Measurements from ENCODE around the gene NUBPL. TPM values are rescaled to one million over a fixed set of nuclear protein-coding genes. Genes with fewer than 3 reads are reported as not detected.
"Not testable (repeated sequence)": the region's sequence is repeated elsewhere in the genome, so short reads cannot be mapped to it uniquely, and the experiment has no call there.

Gene NUBPL
- polyA plus RNA-seq, 1 of the 3 experiments (the other 2 are of a cell fraction), result 4.0 TPM

DNA sequence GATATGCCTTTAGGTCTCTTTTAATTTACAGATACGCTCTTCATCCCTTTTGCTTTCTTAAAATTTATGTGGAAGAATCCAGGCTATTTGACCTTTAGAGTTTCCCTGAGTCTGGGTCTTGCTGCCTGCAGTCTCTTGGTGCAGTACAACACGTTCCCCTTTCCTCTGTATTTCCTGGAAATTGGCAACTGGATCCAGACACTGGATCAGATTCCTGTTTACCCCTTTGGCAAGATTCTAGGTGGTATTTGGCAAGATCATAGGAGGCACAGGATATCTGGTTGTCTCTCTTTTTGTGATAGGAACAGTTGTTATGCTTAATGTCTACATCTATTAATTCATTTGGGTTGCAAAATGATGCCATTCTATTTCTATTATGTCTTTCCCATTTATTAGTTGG lies 328.1 kb downstream of the NUBPL start:
- H3K9ac ChIP-seq, result no peak overlapping the region
- no peaks in the 10 kb centered on the region for H3K9me2 ChIP-seq
- no peaks in the 10 kb centered on the region for H3K4me1 ChIP-seq (ENCODE audit: control insufficient read depth in 1 of 2, insufficient read depth in 2 of 2, low read depth in 1 of 2, low read length in 1 of 2)
- H3F3A ChIP-seq (replicated peaks; ENCODE audit: insufficient read depth), result peaks cover 3% of the 10 kb centered on the region
- no peak overlapping the region for H3K4me2 ChIP-seq
- H3K9me3 ChIP-seq, result no peaks in the 10 kb centered on the region
- no peak overlapping the region for H2AFZ ChIP-seq (ENCODE audit: low read depth)
- CTCF ChIA-PET, result no interaction called here
- no peaks in the 10 kb centered on the region for H4K20me1 ChIP-seq (ENCODE audit: insufficient read depth)
- H3K36me3 ChIP-seq (replicated peaks in 1 of 2; ENCODE audit: control insufficient read depth in 1 of 2, insufficient read depth in 2 of 2, low read length in 1 of 2), result no peaks in the 10 kb centered on the region
- DNase-seq, result no peak
- H3K27me3 ChIP-seq (ENCODE audit: insufficient read depth), result peaks cover 5% of the 10 kb centered on the region; the same call in 1 of the 2 replicates
- TF ChIP-seq NRF1 (IDR thresholded peaks at IDR 0.05; ENCODE audit: low read depth, low read length), result no peak
- no peak for TF ChIP-seq ELF1 (IDR thresholded peaks at IDR 0.05)
- no peak for TF ChIP-seq TCF12 (IDR thresholded peaks at IDR 0.05)
- TF ChIP-seq RXRA (IDR thresholded peaks at IDR 0.05; ENCODE audit: borderline replicate concordance, low read depth), result no peak
- TF ChIP-seq, protein P1, sequence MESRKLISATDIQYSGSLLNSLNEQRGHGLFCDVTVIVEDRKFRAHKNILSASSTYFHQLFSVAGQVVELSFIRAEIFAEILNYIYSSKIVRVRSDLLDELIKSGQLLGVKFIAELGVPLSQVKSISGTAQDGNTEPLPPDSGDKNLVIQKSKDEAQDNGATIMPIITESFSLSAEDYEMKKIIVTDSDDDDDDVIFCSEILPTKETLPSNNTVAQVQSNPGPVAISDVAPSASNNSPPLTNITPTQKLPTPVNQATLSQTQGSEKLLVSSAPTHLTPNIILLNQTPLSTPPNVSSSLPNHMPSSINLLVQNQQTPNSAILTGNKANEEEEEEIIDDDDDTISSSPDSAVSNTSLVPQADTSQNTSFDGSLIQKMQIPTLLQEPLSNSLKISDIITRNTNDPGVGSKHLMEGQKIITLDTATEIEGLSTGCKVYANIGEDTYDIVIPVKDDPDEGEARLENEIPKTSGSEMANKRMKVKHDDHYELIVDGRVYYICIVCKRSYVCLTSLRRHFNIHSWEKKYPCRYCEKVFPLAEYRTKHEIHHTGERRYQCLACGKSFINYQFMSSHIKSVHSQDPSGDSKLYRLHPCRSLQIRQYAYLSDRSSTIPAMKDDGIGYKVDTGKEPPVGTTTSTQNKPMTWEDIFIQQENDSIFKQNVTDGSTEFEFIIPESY (IDR thresholded peaks at IDR 0.05; ENCODE audit: borderline replicate concordance, low read depth), result no peak
- TF ChIP-seq TEAD4 (IDR thresholded peaks at IDR 0.05; ENCODE audit: borderline replicate concordance, insufficient read depth), result no peak
- TF ChIP-seq, protein P2, sequence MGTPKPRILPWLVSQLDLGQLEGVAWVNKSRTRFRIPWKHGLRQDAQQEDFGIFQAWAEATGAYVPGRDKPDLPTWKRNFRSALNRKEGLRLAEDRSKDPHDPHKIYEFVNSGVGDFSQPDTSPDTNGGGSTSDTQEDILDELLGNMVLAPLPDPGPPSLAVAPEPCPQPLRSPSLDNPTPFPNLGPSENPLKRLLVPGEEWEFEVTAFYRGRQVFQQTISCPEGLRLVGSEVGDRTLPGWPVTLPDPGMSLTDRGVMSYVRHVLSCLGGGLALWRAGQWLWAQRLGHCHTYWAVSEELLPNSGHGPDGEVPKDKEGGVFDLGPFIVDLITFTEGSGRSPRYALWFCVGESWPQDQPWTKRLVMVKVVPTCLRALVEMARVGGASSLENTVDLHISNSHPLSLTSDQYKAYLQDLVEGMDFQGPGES (IDR thresholded peaks at IDR 0.05; ENCODE audit: low read depth, low read length), result no peak
- TF ChIP-seq, protein P3, sequence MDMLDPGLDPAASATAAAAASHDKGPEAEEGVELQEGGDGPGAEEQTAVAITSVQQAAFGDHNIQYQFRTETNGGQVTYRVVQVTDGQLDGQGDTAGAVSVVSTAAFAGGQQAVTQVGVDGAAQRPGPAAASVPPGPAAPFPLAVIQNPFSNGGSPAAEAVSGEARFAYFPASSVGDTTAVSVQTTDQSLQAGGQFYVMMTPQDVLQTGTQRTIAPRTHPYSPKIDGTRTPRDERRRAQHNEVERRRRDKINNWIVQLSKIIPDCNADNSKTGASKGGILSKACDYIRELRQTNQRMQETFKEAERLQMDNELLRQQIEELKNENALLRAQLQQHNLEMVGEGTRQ (IDR thresholded peaks at IDR 0.05; ENCODE audit: borderline replicate concordance, low read depth, low read length), result no peak
- TF ChIP-seq RAD21 (IDR thresholded peaks at IDR 0.05; ENCODE audit: low read length), result no peak
- TF ChIP-seq EZH2phosphoT487 (IDR thresholded peaks at IDR 0.05; ENCODE audit: borderline replicate concordance, low read depth), result no peak
- no peak for TF ChIP-seq MXI1 (IDR thresholded peaks at IDR 0.05; ENCODE audit: low read depth, low read length)
- TF ChIP-seq TAF1 (IDR thresholded peaks at IDR 0.05; ENCODE audit: borderline replicate concordance, low read depth, low read length), result no peak
- no peak for TF ChIP-seq GATA2 (CRISPR knock-in tag; IDR thresholded peaks at IDR 0.05)
- no peak for TF ChIP-seq FOXJ3 (CRISPR knock-in tag; IDR thresholded peaks at IDR 0.05)
- TF ChIP-seq SIN3A (IDR thresholded peaks at IDR 0.05; ENCODE audit: borderline replicate concordance, low read depth, low read length), result no peak
- POLR2A ChIA-PET, result no interaction called here
- WGBS (ENCODE audit: low lambda C conversion rate), result 71% methylated on average over 2 of the region's 2 CpGs
- no peak overlapping the region for H3K4me3 ChIP-seq (ENCODE audit: low read depth in 2 of 2, low read length in 1 of 2)
- H3K27ac ChIP-seq (ENCODE audit: low read depth in 2 of 2, low read length in 1 of 2), result no peak overlapping the region
- H3K79me2 ChIP-seq (ENCODE audit: insufficient read depth), result no peaks in the 10 kb centered on the region

DNA sequence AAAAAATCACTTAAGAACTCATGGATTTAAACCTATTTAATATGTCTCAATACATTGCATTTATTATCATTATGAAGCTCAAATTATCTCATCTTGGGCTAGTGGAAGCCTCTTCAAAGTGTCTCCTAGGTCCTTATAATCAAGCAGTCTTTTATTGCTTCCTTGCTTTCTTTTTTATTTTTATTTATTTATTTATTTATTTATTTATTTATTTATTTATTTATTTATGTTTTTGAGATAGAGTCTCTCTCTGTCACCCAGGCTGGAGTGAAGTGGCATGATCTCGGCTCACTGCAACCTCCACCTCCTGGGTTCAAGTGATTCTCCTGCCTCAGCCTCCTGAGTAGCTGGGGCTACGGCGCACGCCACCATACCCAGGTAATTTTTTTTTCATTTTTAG lies 329.0 kb downstream of the NUBPL start:
- POLR2A ChIA-PET; H3K79me2 ChIP-seq (ENCODE audit: insufficient read depth); H3K36me3 ChIP-seq (replicated peaks in 1 of 2; ENCODE audit: control insufficient read depth in 1 of 2, insufficient read depth in 2 of 2, low read length in 1 of 2); H3F3A ChIP-seq (replicated peaks; ENCODE audit: insufficient read depth); H4K20me1 ChIP-seq (ENCODE audit: insufficient read depth); DNase-seq; H3K4me3 ChIP-seq (ENCODE audit: low read depth in 2 of 2, low read length in 1 of 2); H3K4me2 ChIP-seq; H3K9ac ChIP-seq; H3K9me2 ChIP-seq; H3K27me3 ChIP-seq (ENCODE audit: insufficient read depth); H3K9me3 ChIP-seq; H2AFZ ChIP-seq (ENCODE audit: low read depth); H3K4me1 ChIP-seq (ENCODE audit: control insufficient read depth in 1 of 2, insufficient read depth in 2 of 2, low read depth in 1 of 2, low read length in 1 of 2); CTCF ChIA-PET; H3K27ac ChIP-seq (ENCODE audit: low read depth in 2 of 2, low read length in 1 of 2): not testable (repeated sequence)
- 94% methylated on average over 4 of the region's 4 CpGs for WGBS (ENCODE audit: low lambda C conversion rate)
